LNCAP (cell line): ENCODE measurements around the gene F11.
A peak's percentile ranks its signal among the peaks of the same experiment; 100 is the strongest.

Source experiments
- CTCF ChIP-seq: fragments of 450-650 bp; IDR thresholded peaks from 2 replicates; pipeline ENCODE4 v1.5.1; 2017; ENCODE audit warnings: mild to moderate bottlenecking

F11 gene

GRCh38 chr4:186285147-186285546, 19.2 kb downstream of the F11 start:
- TF ChIP-seq CTCF = no peak

- no peak for TF ChIP-seq CTCF
These were observed 20.6 kb downstream of the F11 start for GRCh38 chr4:186286581-186286980.

GRCh38 chr4:186291256-186291890, 25.4 kb downstream of the F11 start:
- no peak for TF ChIP-seq CTCF

- TF ChIP-seq CTCF = no peak
These were observed 28.2 kb downstream of the F11 start for GRCh38 chr4:186294160-186294559.

- TF ChIP-seq CTCF = no peak
These were observed 30.5 kb downstream of the F11 start for GRCh38 chr4:186296481-186296880.

- TF ChIP-seq CTCF = peak; percentile 60
These were observed 31.1 kb downstream of the F11 start for GRCh38 chr4:186297013-186297645.

GRCh38 chr4:186298031-186298647, 32.1 kb downstream of the F11 start:
- no peak for TF ChIP-seq CTCF
